HepG2 (cell line): Measurements from ENCODE around the gene DNAJC30. TPM values are rescaled to one million over a fixed set of nuclear protein-coding genes. Genes with fewer than 3 reads are reported as not detected.

Experiments used
- CCAR2 ChIP-seq: fragments of 200-400 bp; formaldehyde crosslinking; optimal IDR thresholded peaks from 2 replicates; pipeline ENCODE3; 2018; ENCODE audit warnings: low read depth, mild to moderate bottlenecking, low read length, moderate library complexity
- FOXA3 ChIP-seq: IDR thresholded peaks from 2 replicates; pipeline ENCODE4 v1.6.1; 2016; ENCODE audit warnings: missing genetic modification reagents, missing compliant biosample characterization
- SNAI1 ChIP-seq: sonication (generic); formaldehyde crosslinking; IDR thresholded peaks from 2 replicates; pipeline ENCODE4 v1.5.0; 2020; ENCODE audit warnings: mild to moderate bottlenecking, missing genetic modification reagents, borderline replicate concordance
- TCF12 ChIP-seq, 2 experiments: fragments of 450-650 bp in 1 of 2; sonication (generic) in 1 of 2; formaldehyde crosslinking in 1 of 2; IDR thresholded peaks; 2 replicates each; pipeline versions ENCODE4 v1.6.1 to v1.8.0; 2017 to 2022; ENCODE audit warnings: antibody characterized with exemption in 1 of 2, mild to moderate bottlenecking in 1 of 2, missing genetic modification reagents in 1 of 2, moderate library complexity in 1 of 2
- ZNF496 ChIP-seq: sonication (generic); formaldehyde crosslinking; IDR thresholded peaks from 2 replicates; pipeline ENCODE4 v1.8.1; 2023; ENCODE audit warnings: mild to moderate bottlenecking, moderate library complexity, missing genetic modification reagents; ENCODE audit not compliant: insufficient replicate concordance
- ZNF616 ChIP-seq: sonication (generic); formaldehyde crosslinking; IDR thresholded peaks from 2 replicates; pipeline ENCODE4 v1.5.0; 2020; ENCODE audit warnings: low read depth, mild to moderate bottlenecking, missing genetic modification reagents
- ZNF781 ChIP-seq: sonication (generic); formaldehyde crosslinking; IDR thresholded peaks from 2 replicates; pipeline ENCODE4 v1.5.1; 2020; ENCODE audit warnings: borderline replicate concordance, mild to moderate bottlenecking, missing genetic modification reagents; ENCODE audit errors: not compliant biosample characterization
- ZNF790 ChIP-seq: sonication (generic); formaldehyde crosslinking; IDR thresholded peaks from 2 replicates; pipeline ENCODE4 v1.8.0; 2022; ENCODE audit warnings: missing genetic modification reagents, mild to moderate bottlenecking, borderline replicate concordance
- polyA plus RNA-seq, 8 experiments: library from polyadenylated mRNA; depleted of rRNA in 3 of 8; stranded (reverse) in 7 of 8; unstranded in 1 of 8; fragments of >200 nt; fragmentation: Illumina TruSeq in 4 of 8; extraction: Trizol in 4 of 8; gene quantifications; 2 replicates each; pipeline versions ENCODE4 v1.2.1 to v1.2.3, GENCODE V29; 2011 to 2016; ENCODE audit warnings: low read depth in 4 of 8, missing spikeins in 1 of 8, mixed read lengths in 1 of 8; ENCODE audit not compliant: insufficient read depth in 1 of 8
- total RNA-seq, 5 experiments: library from RNA; depleted of rRNA; stranded (reverse); fragments of >200 nt; fragmentation: Illumina TruSeq; extraction: Trizol; gene quantifications; 2 replicates each; pipeline ENCODE4 v1.2.3, GENCODE V29; 2016; ENCODE audit warnings: low read depth in 1 of 5
- TF ChIP-seq, protein P1 (sequence below): sonication (generic); formaldehyde crosslinking; IDR thresholded peaks from 2 replicates; pipeline ENCODE4 v1.5.0; 2020; ENCODE audit warnings: mild to moderate bottlenecking, missing genetic modification reagents
- TF ChIP-seq, protein P2 (sequence below): sonication (generic); formaldehyde crosslinking; IDR thresholded peaks from 2 replicates; pipeline ENCODE4 v1.8.1; 2022; ENCODE audit warnings: low read depth, mild to moderate bottlenecking, missing genetic modification reagents
- TF ChIP-seq, protein P3 (sequence below), 2 experiments: IDR thresholded peaks; 2 replicates each; pipeline ENCODE4 v1.6.1; 2011 to 2012; ENCODE audit warnings: low read length in 2 of 2, borderline replicate concordance in 1 of 2, low read depth in 1 of 2, mild to moderate bottlenecking in 1 of 2, moderate library complexity in 1 of 2
- TF ChIP-seq, protein P4 (sequence below): sonication (generic); formaldehyde crosslinking; IDR thresholded peaks from 2 replicates; pipeline ENCODE4 v1.5.1; 2020; ENCODE audit warnings: mild to moderate bottlenecking, missing genetic modification reagents, moderate library complexity

The DNAJC30 gene
- total and polyA plus RNA-seq, 2 of the 13 experiments (the other 11 are each of a cell fraction or from before 2014, with no cell fraction given) = 3.3 to 3.8 TPM

DNA sequence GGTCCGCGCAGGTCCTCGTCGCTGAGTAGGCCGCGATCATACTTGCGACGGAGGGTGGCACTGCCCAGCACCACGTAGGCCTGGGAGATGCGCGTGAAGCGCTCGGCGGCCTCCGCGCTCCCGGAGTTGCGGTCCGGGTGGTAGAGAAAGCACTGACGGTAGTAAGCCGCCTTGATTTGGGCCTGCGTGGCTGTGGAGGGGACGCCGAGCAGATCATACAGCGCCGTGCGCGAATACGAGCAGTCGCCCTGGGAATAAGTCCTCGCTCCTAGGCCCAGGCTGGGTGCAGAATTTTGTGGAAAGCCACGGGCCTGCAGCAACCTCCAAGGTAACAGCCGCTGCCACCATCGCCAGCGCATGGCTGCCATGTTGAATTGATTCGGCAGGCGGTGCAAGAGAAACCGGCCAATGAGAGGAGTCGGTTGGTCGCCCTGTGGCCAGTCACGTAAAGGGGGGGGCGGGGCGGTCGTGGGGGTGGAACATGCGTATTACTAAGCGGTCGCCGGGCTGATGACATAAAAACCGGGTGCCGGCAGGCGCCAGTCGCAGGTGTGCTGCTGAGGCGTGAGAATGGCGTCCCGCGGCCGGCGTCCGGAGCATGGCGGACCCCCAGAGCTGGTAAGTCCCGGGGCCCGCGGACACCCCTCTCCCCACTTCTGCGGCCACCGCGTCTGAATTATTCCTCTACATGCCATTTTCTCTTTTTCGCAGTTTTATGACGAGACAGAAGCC, at the start of gene DNAJC30, which contains the start of gene BUD23 (continued):
- TF ChIP-seq ZNF790 (peak; percentile 59; the same call in 1 of the 2 replicates), ZNF781 (CRISPR knock-in tag) (peak; percentile 51), ZNF496 (CRISPR knock-in tag) (no peak), SNAI1 (CRISPR knock-in tag) (peak; percentile 94), CCAR2 (no peak), FOXA3 (CRISPR knock-in tag) (peak; percentile 36; the same call in 1 of the 2 replicates), TCF12 (IDR thresholded peaks at IDR 0.05) (no peak), TCF12 (CRISPR knock-in tag; IDR thresholded peaks at IDR 0.05) (0 out of 2 replicates have a peak, but pooled peaks have one; percentile 55), ZNF616 (CRISPR knock-in tag) (no peak)
- TF ChIP-seq, protein P1, sequence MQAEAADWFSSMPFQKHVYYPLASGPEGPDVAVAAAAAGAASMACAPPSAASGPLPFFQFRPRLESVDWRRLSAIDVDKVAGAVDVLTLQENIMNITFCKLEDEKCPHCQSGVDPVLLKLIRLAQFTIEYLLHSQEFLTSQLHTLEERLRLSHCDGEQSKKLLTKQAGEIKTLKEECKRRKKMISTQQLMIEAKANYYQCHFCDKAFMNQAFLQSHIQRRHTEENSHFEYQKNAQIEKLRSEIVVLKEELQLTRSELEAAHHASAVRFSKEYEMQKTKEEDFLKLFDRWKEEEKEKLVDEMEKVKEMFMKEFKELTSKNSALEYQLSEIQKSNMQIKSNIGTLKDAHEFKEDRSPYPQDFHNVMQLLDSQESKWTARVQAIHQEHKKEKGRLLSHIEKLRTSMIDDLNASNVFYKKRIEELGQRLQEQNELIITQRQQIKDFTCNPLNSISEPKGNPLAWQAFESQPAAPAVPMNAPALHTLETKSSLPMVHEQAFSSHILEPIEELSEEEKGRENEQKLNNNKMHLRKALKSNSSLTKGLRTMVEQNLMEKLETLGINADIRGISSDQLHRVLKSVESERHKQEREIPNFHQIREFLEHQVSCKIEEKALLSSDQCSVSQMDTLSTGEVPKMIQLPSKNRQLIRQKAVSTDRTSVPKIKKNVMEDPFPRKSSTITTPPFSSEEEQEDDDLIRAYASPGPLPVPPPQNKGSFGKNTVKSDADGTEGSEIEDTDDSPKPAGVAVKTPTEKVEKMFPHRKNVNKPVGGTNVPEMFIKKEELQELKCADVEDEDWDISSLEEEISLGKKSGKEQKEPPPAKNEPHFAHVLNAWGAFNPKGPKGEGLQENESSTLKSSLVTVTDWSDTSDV (CRISPR knock-in tag) = no peak
- TF ChIP-seq, protein P2, sequence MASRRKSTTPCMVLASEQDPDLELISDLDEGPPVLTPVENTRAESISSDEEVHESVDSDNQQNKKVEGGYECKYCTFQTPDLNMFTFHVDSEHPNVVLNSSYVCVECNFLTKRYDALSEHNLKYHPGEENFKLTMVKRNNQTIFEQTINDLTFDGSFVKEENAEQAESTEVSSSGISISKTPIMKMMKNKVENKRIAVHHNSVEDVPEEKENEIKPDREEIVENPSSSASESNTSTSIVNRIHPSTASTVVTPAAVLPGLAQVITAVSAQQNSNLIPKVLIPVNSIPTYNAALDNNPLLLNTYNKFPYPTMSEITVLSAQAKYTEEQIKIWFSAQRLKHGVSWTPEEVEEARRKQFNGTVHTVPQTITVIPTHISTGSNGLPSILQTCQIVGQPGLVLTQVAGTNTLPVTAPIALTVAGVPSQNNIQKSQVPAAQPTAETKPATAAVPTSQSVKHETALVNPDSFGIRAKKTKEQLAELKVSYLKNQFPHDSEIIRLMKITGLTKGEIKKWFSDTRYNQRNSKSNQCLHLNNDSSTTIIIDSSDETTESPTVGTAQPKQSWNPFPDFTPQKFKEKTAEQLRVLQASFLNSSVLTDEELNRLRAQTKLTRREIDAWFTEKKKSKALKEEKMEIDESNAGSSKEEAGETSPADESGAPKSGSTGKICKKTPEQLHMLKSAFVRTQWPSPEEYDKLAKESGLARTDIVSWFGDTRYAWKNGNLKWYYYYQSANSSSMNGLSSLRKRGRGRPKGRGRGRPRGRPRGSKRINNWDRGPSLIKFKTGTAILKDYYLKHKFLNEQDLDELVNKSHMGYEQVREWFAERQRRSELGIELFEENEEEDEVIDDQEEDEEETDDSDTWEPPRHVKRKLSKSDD = peak; percentile 49; the same call in 1 of the 2 replicates
- TF ChIP-seq, protein P3, sequence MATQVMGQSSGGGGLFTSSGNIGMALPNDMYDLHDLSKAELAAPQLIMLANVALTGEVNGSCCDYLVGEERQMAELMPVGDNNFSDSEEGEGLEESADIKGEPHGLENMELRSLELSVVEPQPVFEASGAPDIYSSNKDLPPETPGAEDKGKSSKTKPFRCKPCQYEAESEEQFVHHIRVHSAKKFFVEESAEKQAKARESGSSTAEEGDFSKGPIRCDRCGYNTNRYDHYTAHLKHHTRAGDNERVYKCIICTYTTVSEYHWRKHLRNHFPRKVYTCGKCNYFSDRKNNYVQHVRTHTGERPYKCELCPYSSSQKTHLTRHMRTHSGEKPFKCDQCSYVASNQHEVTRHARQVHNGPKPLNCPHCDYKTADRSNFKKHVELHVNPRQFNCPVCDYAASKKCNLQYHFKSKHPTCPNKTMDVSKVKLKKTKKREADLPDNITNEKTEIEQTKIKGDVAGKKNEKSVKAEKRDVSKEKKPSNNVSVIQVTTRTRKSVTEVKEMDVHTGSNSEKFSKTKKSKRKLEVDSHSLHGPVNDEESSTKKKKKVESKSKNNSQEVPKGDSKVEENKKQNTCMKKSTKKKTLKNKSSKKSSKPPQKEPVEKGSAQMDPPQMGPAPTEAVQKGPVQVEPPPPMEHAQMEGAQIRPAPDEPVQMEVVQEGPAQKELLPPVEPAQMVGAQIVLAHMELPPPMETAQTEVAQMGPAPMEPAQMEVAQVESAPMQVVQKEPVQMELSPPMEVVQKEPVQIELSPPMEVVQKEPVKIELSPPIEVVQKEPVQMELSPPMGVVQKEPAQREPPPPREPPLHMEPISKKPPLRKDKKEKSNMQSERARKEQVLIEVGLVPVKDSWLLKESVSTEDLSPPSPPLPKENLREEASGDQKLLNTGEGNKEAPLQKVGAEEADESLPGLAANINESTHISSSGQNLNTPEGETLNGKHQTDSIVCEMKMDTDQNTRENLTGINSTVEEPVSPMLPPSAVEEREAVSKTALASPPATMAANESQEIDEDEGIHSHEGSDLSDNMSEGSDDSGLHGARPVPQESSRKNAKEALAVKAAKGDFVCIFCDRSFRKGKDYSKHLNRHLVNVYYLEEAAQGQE (IDR thresholded peaks at IDR 0.05; ENCODE audit: borderline replicate concordance in 1 of 2, low read depth in 1 of 2, low read length in 2 of 2) = 0 out of 4 replicates have a peak, but pooled peaks of 1 of the 2 experiments have one; percentile 13
- TF ChIP-seq, protein P4, sequence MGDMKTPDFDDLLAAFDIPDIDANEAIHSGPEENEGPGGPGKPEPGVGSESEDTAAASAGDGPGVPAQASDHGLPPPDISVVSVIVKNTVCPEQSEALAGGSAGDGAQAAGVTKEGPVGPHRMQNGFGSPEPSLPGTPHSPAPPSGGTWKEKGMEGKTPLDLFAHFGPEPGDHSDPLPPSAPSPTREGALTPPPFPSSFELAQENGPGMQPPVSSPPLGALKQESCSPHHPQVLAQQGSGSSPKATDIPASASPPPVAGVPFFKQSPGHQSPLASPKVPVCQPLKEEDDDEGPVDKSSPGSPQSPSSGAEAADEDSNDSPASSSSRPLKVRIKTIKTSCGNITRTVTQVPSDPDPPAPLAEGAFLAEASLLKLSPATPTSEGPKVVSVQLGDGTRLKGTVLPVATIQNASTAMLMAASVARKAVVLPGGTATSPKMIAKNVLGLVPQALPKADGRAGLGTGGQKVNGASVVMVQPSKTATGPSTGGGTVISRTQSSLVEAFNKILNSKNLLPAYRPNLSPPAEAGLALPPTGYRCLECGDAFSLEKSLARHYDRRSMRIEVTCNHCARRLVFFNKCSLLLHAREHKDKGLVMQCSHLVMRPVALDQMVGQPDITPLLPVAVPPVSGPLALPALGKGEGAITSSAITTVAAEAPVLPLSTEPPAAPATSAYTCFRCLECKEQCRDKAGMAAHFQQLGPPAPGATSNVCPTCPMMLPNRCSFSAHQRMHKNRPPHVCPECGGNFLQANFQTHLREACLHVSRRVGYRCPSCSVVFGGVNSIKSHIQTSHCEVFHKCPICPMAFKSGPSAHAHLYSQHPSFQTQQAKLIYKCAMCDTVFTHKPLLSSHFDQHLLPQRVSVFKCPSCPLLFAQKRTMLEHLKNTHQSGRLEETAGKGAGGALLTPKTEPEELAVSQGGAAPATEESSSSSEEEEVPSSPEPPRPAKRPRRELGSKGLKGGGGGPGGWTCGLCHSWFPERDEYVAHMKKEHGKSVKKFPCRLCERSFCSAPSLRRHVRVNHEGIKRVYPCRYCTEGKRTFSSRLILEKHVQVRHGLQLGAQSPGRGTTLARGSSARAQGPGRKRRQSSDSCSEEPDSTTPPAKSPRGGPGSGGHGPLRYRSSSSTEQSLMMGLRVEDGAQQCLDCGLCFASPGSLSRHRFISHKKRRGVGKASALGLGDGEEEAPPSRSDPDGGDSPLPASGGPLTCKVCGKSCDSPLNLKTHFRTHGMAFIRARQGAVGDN = peak; percentile 87
